BJ (cell line): ENCODE results near the gene AGBL4. TPM values are rescaled to one million over a fixed set of nuclear protein-coding genes. Genes with fewer than 3 reads are reported as not detected.

ENCODE experiments used
- CTCF ChIA-PET: fragments of 350-600 bp; formaldehyde crosslinking; extraction: SDS; loops from one replicate; lab custom pipeline; 2021; ENCODE audit warnings: antibody characterized with exemption, inconsistent platforms; lab: Yijun Ruan, JAX
- POLR2A ChIA-PET: fragments of 300-600 bp; sonication (Branson Sonifier 250); formaldehyde crosslinking; extraction: SDS; loops from one replicate; lab custom pipeline; 2021; ENCODE audit warnings: antibody characterized with exemption; lab: Charles Lee
- DNase-seq: peaks from one replicate; pipeline ENCODE4 v3.0.0-alpha.2; 2011; ENCODE audit warnings: low read depth
- H3K27me3 ChIP-seq: 2 replicates; pipeline ENCODE4 v1.6.0; 2011; ENCODE audit warnings: low read length; ENCODE audit not compliant: control insufficient read depth, insufficient read depth
- H3K36me3 ChIP-seq: 2 replicates; pipeline ENCODE4 v1.5.1; 2011; ENCODE audit warnings: low read length; ENCODE audit not compliant: control insufficient read depth, insufficient read depth
- H3K4me3 ChIP-seq: 2 replicates; pipeline ENCODE4 v1.5.1; 2011; ENCODE audit warnings: low read depth, mild to moderate bottlenecking, control low read depth, low read length
- polyA plus RNA-seq: library from polyadenylated mRNA; depleted of rRNA; stranded (reverse); fragments of >200 nt; gene quantifications from 2 replicates; pipeline ENCODE4 v1.2.3, GENCODE V29; 2011
- TF ChIP-seq, protein P1 (sequence below): IDR thresholded peaks from 2 replicates; pipeline ENCODE4 v1.5.1; 2011; ENCODE audit warnings: low read depth, mild to moderate bottlenecking, control low read depth, inconsistent platforms, low read length, moderate library complexity; ENCODE audit not compliant: insufficient read depth

The AGBL4 gene
- polyA plus RNA-seq, 1 experiment = not detected

- TF ChIP-seq, protein P1, sequence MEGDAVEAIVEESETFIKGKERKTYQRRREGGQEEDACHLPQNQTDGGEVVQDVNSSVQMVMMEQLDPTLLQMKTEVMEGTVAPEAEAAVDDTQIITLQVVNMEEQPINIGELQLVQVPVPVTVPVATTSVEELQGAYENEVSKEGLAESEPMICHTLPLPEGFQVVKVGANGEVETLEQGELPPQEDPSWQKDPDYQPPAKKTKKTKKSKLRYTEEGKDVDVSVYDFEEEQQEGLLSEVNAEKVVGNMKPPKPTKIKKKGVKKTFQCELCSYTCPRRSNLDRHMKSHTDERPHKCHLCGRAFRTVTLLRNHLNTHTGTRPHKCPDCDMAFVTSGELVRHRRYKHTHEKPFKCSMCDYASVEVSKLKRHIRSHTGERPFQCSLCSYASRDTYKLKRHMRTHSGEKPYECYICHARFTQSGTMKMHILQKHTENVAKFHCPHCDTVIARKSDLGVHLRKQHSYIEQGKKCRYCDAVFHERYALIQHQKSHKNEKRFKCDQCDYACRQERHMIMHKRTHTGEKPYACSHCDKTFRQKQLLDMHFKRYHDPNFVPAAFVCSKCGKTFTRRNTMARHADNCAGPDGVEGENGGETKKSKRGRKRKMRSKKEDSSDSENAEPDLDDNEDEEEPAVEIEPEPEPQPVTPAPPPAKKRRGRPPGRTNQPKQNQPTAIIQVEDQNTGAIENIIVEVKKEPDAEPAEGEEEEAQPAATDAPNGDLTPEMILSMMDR = no peak
- no peaks in the 10 kb centered on the region for H3K27me3 ChIP-seq
- ChIA-PET CTCF (interaction anchor here (0.6 kb wide), 1 partner anchor 298 kb away, joined by 3 read pairs; no protein-coding TSS in a partner anchor), POLR2A (no interaction called here)
- DNase-seq = no peak
- no peak overlapping the region for H3K4me3 ChIP-seq
- no peaks in the 10 kb centered on the region for H3K36me3 ChIP-seq
Observed at GRCh38 chr1:48536477-48536876, 1487.3 kb downstream of the AGBL4 start.

GRCh38 chr1:48532976-48533375 is 1490.8 kb downstream of the AGBL4 start:
- DNase-seq = no peak
- no peaks in the 10 kb centered on the region for H3K36me3 ChIP-seq
- H3K27me3 ChIP-seq = no peaks in the 10 kb centered on the region; the same call in 1 of the 2 replicates
- POLR2A ChIA-PET = no interaction called here
- CTCF ChIA-PET = interaction anchor here (1.2 kb wide), 1 partner anchor 16 kb away, joined by 3 read pairs; no protein-coding TSS in a partner anchor
- H3K4me3 ChIP-seq = no peak overlapping the region
- TF ChIP-seq, protein P1 = no peak

- ChIA-PET POLR2A (no interaction called here), CTCF (interaction anchor here (0.6 to 1.1 kb wide), 4 partner anchors 12 to 182 kb away, joined by 3 read pairs; no protein-coding TSS in a partner anchor)
- Histone ChIP-seq H3K4me3 (no peak overlapping the region), H3K36me3 (no peaks in the 10 kb centered on the region), H3K27me3 (no peaks in the 10 kb centered on the region; the same call in 1 of the 2 replicates)
- TF ChIP-seq, protein P1 = peak; percentile 57
- no peak for DNase-seq
Observed at GRCh38 chr1:48530727-48531351, 1492.9 kb downstream of the AGBL4 start.

DNA sequence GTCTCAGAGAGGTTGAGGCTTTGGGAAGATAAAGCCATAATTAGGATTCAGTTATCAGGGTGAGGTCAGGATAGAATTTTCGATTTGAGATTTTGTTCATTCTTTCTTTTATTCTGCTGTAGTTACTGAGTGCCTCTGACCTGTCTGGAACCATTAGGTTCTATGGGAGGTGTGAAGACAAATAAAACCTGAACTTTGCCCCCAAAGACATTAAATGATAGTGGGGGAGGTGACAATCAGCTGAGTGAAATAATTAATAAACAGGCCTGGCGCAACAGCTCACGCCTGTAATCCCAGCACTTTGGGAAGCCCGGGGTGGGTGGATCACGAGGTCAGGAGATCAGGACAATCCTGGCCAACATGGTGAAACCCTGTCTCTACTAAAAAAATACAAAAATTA is 1496.7 kb downstream of the AGBL4 start:
- CTCF ChIA-PET = interaction anchor here (1.0 kb wide), 1 partner anchor 417 kb away, joined by 3 read pairs; no protein-coding TSS in a partner anchor
- POLR2A ChIA-PET = no interaction called here
- DNase-seq = no peak
- Histone ChIP-seq H3K36me3 (no peaks in the 10 kb centered on the region), H3K27me3 (no peaks in the 10 kb centered on the region; the same call in 1 of the 2 replicates), H3K4me3 (no peak overlapping the region)
- TF ChIP-seq, protein P1 = no peak

- H3K4me3 ChIP-seq = no peak overlapping the region
- H3K27me3 ChIP-seq = no peaks in the 10 kb centered on the region; the same call in 1 of the 2 replicates
- ChIA-PET POLR2A (no interaction called here), CTCF (interaction anchor here (0.6 to 1.7 kb wide), 2 partner anchors 29 to 957 kb away, joined by 6 read pairs; no protein-coding TSS in a partner anchor)
- no peak for DNase-seq
- H3K36me3 ChIP-seq = no peaks in the 10 kb centered on the region
- TF ChIP-seq, protein P1 = no peak
Observed at GRCh38 chr1:48526008-48526710, 1497.6 kb downstream of the AGBL4 start.
